Measurements from ENCODE around the gene FAM83B.
"Not testable (repeated sequence)": the region's sequence is repeated elsewhere in the genome, so short reads cannot be mapped to it uniquely, and the experiment has no call there.

Gene FAM83B

DNA sequence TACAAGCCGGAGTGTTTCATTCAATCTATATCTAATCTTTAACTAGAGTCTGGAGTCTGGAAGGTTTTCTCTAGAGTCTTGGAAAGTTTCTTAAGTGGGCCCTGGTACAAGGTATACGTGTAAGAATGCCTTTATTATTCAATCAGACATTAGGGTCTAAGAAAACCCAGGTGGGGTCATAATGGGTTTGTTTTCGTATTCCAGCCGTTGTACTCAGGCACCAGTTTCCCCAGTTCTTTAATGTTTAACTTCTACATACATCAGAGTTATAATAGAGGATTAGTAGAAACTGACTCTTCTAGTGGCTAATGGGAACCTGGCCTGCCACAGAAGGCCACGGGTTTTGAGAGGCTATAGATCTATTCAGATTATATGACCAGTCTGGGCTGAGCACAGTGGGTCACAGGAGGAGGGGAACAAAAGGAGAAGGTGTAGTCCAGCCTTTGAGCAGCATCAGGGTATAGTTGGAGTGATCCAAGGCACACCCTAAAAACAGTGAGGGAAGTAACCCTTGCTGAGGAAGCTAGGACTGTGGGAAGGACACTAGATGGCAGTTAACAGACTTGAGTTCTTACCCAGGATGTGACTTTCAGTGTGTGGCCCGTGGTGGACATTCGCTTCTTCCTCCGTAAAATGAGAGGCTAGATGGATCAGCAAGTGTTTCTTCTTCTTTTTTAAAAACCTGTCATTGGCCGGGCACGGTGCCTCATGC lies 15.5 kb downstream of the FAM83B start:
- no peak for DNase-seq (ENCODE audit: low read depth)

DNA sequence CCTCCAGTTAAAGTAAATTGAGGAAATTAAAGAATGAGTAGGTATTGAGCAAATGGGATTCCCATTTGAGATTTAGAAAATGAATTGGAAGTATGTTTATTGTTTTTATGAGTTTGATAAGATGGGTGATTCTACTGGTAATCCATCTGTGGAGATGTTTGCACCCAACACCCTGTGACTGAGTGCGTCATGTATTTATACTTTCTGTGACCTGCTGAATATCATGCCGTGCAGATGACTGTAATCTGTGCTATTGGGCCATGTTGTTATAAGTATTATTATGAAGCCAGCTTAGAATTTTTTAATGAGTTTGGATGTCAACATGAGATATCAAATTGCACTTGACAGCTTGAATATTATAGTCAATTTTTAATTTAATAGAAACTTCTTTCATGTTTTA lies 17.7 kb downstream of the FAM83B start:
- DNase-seq (ENCODE audit: low read depth) = no peak

DNA sequence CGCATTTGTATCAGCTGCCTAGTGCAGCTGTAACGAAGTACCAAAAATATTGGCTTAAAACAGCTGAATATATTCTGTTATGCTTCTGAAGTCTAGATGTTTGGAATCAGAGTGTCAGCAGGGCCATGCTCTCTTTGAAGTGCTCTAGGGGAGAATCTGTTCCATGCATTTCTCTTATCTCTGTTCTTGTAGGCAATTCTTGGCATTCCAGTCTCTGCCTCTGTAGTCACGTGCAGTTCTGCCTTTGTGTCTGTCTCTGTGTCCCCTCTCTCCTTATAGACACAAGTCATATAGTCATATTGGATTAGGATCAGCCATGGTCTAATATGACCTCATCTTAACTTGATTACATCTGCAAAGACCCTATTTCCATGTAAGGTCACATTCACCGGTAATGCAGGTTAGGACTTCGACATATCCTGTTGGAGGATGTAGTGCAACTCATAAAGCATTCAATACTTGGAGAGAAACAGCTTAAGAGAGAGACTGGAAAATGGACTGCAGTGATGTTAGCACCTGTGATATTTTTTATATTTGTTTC lies 18.6 kb downstream of the FAM83B start:
- DNase-seq (ENCODE audit: low read depth) = no peak

DNA sequence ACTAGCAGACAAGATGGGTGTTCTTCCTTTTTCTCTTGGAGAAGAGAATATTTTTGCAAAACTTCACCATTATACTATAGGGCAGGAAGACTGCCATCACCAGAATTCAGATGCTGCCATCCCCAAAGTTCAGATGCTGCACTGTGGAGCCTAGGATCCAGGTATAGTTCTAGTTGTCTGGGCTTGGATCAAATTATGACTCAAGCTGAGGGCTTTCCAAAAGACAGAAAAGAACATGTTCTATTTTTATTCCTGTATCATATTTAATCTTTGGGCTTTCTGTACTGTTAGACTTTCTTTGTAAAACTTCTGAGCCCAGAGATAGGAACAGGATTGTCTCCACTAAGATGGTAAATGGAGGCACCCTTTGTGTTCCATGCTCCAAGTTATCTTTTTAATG lies 22.0 kb downstream of the FAM83B start:
- DNase-seq (ENCODE audit: low read depth) = no peak

DNA sequence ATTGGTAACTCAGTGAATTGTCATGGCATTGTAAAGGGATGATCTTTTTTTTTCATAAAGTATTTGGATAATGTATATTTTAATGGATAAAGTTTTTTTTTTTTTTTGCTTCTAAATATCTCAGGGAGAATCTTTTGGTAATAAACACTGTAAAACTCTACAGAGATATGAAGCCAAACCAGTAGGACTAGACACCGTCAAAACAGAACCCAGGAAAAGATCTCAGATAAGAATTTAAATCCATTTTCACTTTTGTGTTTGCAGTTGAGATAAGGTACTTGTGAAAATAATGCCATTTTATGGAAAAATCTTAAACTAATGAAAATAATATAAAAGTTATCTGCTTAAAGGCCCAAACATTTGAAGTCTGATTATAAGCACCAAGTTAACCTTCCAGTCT lies 27.0 kb downstream of the FAM83B start:
- no peak for DNase-seq (ENCODE audit: low read depth)

DNA sequence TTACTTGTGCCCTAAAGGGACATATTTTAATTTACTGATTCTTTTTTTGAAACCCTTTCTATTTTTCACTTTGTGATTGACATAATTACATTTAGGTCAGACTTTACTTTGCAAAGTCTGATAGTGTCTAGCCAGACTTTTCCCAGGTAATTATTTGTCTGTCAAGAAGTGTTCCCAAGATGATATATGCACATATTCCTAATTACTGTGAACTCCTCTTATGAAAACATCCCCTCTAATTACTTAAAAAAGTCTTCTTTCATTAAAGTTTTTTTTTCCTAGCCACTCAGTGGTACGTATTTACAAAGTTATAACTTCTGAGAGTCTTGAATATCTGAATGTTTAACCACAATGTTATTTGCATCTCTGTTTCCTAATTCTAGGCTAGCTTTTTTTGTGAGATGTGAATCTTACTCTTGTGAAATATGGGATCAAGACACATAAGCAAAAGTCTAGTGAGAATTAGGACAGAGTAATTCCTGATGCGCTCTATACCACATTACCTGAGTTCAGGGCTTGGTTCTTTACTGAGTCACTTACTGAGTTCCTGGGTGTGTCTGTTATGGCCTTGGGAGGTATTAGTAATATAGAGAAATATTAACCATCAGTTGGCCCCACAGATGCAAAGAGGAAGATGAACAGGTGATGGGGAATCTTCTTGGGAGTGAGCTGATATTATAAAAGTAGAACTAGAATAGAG lies 27.9 kb downstream of the FAM83B start:
- no peak for DNase-seq (ENCODE audit: low read depth)

DNA sequence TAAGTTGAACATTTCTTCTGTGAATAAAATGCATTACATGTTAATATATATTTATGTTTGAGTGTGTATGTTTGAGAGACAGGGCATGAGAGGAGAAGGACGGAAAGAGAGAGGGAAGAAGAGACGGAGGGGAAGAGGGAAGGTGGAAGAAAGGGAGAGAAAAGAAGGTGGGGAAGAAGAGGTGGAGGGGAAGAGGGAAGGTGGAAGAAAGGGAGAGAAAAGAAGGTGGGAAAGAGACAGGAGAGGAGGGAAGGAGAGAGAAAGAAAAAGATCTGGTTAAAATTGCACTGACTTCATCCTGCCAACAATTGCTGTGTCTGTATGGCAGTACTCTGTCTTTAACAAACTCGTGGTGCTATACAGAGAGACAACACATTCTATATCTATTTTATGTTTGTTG lies 29.0 kb downstream of the FAM83B start:
- DNase-seq (ENCODE audit: low read depth) = no peak

DNA sequence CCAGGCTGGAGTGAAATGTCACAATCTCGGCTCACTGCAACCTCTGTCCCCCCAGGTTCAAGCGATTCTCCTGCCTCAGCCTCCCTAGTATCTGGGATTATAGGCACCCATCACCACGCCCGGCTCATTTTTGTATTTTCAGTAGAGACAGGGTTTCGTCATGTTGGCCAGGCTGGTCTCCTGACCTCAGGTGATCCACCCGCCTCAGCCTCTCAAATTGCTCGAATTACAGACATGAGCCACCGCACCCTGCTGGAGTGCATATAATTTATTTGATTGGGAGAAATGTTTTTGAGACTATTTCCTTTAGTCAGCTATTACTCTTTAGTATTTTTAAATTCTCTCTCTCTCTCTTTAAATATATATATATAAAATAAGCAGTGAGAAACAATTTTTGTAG lies 29.8 kb downstream of the FAM83B start:
- DNase-seq (ENCODE audit: low read depth) = no peak

DNA sequence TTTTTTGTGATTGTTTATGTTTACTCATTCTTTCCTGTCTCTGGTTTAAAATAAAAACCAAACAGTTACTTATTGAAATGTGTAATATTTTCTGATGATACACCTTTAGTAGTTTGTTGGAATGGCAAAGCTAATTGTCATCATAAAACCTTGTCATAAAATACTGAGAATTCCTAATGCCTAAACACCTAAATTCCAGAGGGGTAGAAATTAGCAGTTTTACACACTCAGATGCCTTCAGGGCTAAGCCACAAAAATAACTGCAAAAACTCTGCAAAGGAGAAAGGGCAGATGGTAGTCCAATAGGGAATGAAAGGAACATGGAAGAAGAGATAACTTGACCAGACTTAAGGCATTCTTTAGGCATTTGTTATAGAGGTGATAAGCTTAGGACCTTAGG lies 30.3 kb downstream of the FAM83B start:
- DNase-seq (ENCODE audit: low read depth) = no peak

DNA sequence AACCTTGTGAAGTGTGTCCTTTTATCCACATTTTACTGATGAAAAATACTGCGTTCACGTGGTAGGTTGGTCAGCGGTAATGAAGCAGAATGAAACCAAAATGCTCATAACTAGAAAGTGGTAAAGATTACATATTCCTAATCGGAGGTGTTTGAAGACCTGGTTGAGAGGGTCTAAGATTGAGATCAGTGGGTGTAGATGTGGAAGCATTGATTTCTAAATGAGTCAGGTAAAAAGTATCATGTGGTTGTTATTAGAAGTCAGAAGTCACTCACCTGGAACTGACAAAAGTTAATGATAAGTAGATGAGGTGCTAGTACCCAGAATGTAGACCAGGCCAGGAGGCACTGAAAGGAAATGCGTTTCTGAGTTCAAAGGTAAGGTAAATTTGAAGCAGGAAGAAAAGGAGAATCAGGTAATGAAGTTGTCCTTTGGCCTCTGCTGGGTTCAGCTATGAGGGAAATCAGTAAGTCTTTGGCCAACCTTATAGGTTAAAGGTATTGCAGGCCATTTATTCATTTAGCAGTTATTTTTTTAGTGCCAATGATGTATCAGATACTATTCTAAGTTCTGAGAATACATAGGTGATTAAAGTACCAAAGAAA lies 31.2 kb downstream of the FAM83B start:
- DNase-seq (ENCODE audit: low read depth) = no peak

DNA sequence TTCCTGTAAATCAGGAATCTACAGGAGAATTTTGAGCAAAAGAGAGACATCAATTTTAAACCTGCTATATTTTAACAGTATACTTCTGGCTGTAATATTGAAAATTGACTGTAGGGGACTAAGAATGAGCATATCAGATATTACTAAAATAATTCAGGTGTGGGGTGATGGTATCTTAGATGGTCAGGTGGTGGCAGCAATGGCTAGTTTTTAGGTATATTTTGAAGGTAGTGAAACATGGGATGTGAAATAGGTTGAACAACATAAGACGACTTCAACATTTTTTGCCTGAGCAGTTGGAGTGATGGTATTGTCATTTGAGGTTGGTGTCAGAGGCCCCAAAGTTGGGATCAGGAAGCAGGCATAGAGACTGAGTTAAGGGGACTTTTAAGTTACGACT lies 32.1 kb downstream of the FAM83B start:
- no peak for DNase-seq (ENCODE audit: low read depth)

DNA sequence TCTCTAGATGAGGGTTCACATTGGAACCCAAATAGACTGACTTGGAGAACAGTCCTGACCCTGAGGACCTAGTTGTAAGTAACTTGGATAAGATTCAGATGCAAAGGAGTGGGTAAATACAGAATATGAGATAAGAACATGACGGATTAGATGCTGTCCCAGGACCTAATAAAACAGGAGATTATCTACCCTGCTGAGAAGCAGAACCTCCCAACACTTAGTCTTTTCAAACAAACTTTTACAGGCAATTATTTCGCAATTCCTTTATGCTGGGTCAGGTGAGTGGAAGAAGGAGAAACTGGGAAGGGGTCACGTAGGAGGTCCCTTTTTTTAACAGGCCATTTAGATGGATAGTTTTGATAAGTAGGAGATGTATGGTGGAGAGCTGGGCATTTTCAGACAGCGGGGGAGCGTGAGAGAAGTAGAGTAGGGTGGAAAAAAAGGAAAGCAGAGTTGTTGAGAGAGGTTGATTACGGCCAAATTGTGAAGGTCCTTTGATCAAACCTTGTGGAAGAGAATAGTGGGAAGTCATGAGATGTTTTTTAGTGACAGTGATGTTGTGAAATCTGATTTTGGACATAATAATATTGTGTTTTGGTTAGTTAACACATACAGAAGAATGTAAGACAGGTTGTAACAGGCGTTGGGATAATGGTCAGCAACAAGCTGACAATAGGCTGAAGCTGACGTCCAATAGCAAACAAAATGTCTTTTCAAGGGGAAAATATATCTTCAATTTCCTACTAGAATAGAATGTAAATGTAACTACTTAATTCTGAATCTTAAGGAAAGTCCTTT lies 32.8 kb downstream of the FAM83B start:
- DNase-seq (ENCODE audit: low read depth) = no peak

DNA sequence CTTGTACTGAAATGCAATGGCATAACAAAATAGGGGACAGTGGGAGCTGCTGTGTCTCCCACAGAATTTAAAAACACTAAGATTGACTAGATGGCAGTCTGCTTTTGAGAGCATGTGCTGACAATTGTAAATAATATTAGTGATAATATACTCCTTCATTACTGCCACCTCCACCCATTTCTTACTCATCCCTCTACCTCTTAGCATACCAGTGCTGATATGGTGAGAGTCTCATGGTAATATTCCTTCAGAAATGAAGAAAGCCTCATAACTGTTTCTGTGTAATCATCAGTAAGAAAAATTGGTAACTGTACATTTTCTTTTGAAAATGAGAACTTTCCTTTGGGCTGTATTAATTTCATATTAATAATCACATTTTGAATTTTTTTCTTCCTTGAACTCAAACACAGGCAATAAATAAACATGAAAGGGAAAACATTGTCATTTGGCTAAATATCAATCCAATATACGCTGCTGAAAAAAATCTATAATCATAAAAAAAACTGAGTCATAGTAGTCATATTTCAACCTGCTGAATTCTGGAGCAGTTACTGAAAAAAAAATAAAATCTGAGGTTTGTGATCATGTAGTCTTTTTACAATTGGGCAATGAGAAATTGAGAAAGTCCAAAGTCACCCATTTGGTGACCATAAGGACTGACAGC lies 34.6 kb downstream of the FAM83B start:
- no peak for DNase-seq (ENCODE audit: low read depth)

DNA sequence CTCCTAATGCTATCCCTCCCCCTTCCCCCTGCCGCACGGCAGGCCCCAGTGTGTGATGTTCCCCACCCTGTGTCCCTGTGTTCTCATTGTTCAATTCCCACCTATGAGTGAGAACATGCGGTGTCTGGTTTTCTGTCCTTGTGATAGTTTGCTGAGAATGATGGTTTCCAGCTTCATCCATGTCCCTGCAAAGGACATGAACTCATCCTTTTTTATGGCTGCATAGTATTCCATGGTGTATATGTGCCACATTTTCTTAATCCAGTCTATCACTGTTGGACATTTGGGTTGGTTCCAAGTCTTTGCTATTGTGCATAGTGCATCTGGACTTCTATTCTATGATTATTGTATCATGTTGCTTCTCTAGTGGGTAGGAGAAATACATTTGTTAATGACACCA lies 35.3 kb downstream of the FAM83B start:
- not testable (repeated sequence) for DNase-seq (ENCODE audit: low read depth)

DNA sequence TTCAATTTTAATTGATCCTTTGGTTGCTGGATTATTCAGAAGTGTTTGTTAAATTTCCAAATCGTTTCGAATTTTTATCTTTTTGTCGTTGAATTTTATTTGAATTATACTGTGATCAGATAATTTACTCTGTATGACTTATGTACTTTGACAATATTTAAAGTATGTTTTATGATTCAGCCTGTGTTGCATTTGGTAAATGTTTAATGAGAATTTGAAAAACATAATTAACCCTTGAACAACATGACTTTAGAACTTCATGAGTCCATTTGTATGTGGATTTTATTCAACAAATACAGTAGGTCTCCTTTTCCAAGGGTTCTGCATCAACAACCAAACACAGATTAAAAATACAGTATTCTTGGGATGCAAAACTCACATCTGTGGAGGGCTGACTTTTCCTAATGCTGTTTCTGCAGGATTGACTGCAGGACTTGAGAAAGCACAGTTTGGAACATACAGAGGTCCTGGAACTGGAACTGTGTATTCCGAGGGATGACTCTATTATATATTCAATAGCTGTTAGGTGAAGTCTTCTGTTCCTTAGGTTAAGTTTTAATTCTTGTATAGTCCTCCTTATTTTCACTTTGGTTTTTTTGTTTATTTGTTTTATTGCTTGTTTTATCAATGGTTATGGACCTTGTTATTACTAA lies 40.5 kb downstream of the FAM83B start:
- DNase-seq (ENCODE audit: low read depth) = no peak

DNA sequence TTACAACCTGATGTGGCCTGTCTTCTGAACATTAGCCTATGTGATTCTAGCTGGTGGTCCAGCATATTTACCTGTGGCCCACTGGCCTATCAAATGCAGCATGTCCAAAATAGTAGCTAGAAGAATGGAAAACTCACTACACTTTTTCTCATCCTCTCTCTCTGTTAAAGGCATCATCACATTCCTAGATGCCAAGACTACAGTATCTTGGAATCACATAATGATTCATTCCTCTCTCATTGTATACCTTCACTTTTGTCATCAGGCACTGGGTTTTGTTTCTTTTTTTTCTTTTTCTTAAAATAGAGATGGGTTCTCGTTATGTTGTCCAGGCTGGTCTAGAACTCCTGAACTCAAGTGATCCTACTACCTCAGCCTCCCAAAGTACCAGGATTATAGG lies 45.0 kb downstream of the FAM83B start:
- DNase-seq (ENCODE audit: low read depth) = no peak

DNA sequence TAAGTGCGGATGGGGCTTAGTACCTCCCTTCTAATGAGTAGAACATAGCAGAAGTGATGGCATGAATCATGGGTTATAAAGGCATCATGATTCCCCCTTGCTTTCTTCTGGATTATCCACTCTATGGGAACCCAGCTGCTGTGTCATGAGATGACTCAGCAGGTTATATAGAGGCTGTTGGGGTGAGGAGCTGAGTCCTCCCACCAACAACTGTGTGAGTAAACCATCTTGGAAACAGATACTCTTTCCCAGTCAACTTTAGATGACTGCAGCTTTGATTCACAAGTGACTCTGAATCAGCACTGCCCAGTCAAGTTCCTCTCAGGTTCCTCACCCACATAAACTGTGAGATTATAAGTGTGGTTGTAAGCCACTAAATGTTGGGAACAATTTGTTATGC lies 46.3 kb downstream of the FAM83B start:
- DNase-seq (ENCODE audit: low read depth) = no peak

DNA sequence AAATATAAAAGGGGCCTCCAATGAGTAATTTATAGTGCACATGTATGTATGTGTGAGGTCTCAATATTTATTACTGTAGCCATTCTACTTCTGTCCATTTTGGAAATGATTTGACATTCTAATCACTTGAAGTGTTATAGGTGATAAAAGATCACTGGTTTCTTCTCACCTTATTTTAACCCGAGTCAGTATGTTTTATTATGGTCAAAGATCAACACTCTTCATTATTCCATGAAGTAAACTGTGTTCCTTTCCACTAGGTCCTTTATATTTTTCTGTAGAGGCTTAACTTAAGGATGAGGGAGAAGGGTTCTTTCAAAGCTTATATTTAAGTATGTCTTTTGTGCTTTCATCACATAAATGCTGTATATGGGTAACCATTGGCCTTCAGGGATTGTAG lies 47.2 kb downstream of the FAM83B start:
- no peak for DNase-seq (ENCODE audit: low read depth)

DNA sequence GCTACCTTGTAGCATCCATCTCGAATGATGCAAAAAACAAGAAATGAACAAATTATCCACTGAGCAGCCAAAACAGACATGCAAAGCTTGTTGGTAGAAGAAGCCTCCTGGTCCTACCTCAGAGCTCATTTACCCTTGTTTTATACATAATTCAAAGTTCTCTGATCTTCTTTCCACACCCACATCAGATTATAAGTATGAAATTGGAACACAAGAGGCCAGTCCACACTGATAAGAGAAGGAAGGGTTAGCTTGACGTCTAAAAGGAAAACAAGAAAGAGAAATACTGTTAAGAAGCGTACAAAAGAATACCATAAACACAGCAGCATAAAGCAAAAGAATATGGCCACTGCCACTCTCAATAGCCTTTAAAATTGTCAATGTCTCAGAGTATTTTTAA lies 49.7 kb downstream of the FAM83B start:
- no peak for DNase-seq (ENCODE audit: low read depth)

DNA sequence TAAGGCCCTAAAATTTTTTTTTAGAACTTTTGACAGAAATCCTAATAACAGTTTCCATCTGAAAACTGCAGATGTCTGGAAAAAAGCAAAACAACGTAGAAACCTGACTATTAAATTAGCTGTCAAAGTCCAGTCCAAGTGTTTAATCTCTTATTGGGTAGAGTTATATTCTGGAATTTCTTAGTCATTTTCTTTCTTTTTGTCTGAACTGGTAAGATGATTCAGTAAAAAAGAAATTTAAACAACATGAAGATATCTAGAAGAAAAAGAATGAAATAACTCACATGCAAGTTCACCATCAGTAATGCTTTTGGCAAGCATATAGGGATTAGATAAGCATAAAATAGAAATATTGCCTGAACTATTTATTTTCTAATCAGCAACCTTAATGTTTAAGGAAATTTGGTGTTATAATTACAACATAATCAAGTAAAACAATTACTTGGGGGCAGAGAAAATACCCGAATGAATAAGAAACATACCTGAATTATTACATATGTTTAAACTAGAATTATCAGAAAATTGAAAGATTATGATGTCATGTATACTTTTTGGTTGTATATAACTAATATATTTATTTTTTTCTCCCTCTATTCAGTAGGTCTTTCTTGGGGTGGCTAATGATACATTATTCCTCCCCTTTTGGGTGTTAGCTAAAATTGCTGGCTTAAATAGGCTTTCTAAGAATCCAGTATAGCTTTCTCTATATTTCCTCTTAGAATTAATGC lies 51.1 kb downstream of the FAM83B start:
- DNase-seq (ENCODE audit: low read depth) = no peak

DNA sequence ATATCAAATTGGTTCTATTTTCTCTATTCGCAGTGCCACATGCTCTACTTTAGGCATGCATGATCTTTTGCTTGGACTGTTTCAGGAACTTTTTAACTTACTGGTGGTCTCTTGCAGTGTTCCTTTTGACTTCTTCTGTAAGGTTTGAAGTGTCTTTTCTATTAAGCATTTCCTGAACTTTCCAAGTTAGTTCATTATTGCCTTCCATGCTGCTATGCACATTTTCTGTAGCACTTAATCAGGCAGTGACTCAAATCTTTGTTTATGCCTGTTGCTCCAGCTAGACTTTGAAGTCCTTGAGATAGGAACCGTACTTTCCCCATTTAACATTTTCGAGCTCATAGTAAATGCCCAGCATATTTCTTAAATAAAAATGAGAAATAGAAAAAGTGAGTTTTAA lies 52.2 kb downstream of the FAM83B start:
- no peak for DNase-seq (ENCODE audit: low read depth)
